ENCODE results near the gene BGLAP.
A peak's percentile ranks its signal among the peaks of the same experiment; 100 is the strongest.
"Not testable (repeated sequence)": the region's sequence is repeated elsewhere in the genome, so short reads cannot be mapped to it uniquely, and the experiment has no call there.

Gene BGLAP

DNA sequence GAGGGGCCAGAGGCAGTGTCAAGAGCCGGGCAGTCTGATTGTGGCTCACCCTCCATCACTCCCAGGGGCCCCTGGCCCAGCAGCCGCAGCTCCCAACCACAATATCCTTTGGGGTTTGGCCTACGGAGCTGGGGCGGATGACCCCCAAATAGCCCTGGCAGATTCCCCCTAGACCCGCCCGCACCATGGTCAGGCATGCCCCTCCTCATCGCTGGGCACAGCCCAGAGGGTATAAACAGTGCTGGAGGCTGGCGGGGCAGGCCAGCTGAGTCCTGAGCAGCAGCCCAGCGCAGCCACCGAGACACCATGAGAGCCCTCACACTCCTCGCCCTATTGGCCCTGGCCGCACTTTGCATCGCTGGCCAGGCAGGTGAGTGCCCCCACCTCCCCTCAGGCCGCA, at the start of gene BGLAP:
Gene BGLAP (plus strand): TSS at position 259 of the 400 bp plus-strand sequence. CDS start 48 bp downstream, at position 307.
- no peak for DNase-seq (ENCODE audit: low spot score)

DNA sequence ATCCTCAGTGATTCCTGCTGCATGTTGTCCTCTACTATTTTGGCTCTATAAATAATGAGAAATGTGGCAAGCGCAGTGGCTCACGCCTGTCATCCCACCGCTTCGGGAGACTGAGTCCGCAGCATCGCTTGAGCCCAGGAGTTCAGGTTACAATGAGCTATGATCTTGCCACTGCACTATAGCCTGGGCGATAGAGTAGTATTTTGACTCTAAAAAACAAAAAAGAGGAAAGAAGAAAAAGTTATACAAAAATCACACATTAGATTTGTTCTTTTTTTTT, 48.8 kb upstream of the BGLAP start:
- no peak for DNase-seq (ENCODE audit: low spot score)

DNA sequence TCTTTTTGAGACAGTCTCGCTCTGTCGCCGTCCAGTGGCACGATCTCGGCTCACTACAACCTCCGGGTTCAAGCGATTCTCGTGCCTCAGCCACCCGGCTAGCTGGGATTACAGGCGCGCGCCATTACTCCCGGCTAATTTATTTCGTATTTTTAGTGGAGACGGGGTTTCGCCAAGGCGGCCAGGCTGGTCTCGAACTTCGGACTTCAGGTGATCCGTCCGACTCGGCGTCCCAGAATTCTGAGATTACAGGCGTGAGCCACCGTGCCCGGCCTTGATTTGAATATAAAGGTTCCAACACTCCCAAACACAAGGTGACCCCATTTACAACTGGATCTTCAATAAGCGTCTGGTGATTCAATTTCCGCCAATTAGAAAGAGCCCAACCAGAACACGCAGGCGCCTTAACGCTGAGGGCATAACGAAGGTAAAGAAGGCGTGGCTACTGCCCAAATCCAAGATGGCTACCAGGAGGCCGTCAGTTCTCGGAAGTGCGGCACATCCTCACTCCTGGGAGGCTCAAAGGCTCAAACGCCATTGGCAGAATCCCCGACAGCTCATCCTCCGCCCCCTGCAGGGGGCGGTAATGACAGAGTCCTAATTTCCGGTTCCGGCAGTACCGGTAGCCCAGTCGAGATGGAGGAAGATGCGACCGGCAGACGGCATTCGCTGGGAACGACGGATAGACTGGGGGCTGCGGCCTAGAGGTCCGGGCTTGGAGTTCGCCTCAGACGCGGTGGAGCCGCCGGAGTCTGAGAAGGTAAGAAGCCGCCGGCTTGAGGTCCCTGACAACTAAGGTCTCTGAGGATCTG, 48.3 kb upstream of the BGLAP start, which contains the start of gene SLC25A44:
Gene SLC25A44 (plus strand): TSS at position 617 of the 812 bp plus-strand sequence. CDS start 5,744 bp downstream, outside the sequence.
- peak; percentile 97 for DNase-seq (ENCODE audit: low spot score)

DNA sequence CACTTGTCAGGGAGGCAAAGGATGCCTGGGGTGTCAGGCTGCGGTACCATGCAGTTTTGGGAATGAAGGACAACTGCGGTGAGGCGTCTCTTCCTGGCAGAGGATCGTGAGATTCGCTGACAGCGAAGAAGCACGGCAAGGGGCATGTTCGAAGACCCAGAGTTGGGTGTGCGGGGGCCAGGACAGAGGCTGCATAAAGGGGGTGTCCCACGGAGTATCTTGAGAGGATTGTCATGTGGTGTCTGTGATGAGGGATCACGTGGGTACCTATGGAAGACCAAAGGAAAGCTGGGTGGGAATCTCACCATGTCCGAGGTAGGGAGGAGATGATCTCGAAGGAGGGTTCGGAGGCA, 47.7 kb upstream of the BGLAP start:
- no peak for DNase-seq (ENCODE audit: low spot score)

DNA sequence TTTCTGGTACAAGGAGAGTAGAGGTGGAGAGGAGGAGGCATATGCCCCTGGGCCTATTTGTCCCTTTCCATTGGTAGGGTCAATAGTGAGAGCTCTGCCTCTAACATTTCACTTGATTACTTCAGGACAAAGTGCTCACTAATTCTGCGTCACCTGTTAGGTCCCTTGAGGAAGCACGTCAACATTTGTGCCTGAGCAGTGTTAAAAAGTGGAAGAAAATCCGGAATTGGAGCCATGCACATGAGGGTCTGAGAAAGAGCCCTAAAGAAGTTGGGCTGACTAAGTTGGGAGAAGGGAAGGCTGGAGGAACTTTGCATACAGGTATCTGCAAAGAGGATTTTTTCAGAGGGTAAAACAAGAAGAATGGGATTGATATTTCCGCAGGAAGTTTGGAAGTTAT, 46.1 kb upstream of the BGLAP start:
- no peak for DNase-seq (ENCODE audit: low spot score)

DNA sequence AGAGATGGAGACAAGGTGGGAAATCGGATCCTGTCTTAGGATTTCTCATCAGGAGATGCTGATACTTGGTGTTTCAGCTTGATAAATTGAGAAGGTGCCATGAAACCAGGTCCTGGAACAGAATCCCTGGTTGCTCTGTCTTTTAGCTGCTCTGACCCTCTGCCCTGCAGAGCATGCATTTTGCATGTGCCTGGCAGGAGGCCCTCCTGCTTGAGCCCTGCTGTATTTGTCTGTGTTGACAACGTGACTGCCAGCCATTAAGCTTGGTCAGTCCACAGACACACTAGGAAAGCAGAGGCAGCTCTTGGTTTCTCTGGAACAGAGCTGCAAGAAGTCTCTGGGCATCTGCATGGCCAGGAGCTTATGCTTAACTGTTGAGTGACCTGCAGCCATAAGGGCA, 45.5 kb upstream of the BGLAP start:
- DNase-seq (ENCODE audit: low spot score) = no peak

DNA sequence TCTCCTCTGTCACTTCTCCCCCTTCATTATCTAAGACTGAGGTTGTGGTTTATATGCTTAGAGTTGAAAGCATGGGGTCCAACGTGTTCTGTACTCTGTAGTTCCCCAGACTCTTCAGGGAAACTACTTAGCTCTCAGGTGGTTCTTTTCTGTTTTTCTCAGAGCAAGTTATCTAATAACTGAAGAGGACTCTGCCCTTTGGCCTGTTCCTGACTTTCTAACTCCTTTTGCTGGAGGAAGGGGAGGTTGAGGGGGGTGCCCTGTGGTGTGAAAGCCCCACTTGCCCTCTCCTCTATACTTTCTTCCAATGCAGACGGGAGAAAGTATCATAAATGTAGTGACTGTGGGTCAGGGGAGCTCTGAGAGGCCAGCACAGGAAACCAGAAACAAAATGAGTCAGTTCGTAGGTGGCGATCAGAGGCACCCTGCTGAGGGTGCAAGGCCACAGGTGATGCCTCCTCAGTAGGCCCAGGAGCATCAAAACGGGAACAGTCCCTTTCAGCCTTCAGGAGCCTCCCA, 43.1 kb upstream of the BGLAP start:
- DNase-seq (ENCODE audit: low spot score) = no peak

DNA sequence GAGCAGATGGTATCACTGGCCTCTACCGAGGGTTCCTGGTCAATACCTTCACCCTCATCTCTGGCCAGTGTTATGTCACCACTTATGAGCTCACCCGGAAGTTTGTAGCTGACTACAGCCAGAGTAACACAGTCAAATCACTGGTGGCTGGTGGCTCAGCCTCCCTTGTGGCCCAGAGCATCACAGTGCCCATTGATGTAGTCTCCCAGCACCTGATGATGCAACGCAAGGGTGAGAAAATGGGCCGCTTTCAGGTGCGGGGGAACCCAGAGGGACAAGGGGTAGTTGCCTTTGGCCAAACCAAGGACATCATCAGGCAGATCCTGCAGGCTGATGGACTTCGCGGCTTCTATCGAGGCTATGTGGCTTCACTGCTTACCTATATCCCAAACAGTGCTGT, 41.9 kb upstream of the BGLAP start:
- no peak for DNase-seq (ENCODE audit: low spot score)

DNA sequence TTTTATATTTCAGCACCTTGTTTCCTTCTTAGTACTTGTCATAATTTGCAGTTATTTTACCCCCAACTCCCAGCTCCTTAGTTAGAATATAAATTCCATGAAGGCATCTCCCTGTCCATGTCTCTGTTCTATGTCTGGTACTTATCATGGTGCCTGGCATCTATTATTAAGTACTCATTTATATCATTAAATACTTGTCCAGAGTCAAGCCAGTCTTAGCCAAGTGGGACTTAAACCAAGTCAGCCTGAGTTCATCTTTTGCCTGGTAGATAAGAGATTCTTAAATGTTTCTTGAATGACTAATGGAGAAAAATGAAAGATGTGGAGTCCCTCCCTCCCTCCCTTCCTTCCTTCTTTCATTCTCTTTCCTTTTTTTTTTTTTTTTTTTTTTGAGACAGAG, 38.7 kb upstream of the BGLAP start:
- DNase-seq (ENCODE audit: low spot score) = no peak

DNA sequence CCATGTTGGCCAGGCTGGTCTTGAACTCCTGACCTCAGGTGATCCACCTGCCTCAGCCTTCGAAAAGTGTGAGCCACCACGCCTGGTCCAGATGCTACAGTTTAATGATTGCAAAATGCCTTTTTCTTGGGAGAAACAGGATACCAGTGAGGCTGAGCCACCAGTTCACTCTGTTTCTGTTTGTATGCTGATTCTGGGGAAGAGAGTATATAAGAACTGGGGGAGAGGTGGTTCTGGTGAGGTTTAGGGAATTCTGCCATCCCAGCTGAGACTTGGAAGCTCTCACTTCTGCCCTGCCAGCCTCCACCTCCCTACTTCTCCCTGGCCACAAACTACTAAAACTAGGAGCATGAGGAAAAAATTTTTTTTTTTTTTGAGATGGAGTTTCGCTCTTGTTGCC, 37.3 kb upstream of the BGLAP start:
- DNase-seq (ENCODE audit: low spot score) = no peak

DNA sequence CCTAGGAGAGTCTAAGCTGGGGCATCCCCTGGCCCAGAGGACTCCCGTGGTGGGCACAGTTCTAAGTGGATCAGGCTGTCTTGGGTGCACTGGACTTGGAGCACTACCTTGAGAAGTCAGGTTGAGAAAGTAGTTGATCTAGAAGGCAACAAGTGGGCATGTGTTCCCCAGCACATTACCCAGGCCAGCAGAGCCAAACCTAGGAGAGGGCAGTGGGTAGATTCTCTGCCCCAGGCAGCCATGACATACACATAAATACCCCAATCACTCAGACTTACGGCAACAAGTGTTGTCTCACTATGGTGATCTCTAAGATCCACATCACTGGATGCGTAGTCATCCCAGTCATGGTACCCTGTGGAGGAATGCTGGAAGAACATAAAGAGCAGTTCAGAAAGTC, 30.7 kb upstream of the BGLAP start:
- no peak for DNase-seq (ENCODE audit: low spot score)

DNA sequence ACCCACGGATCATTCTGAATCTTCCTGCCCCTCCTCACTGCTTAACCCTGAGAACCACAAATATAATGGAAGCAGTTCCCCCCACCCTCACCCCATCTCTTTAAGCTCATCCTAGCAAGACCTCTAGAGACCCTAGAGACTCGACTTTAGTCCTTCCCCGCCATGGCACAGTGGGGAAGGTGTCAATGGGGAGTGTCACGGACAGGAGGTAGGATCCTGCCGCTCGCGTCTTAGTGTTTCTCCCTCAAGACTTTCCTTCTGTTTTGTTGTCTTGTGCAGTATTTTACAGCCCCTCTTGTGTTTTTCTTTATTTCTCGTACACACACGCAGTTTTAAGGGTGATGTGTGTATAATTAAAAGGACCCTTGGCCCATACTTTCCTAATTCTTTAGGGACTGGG, 29.9 kb upstream of the BGLAP start:
- no peak for DNase-seq (ENCODE audit: low spot score)

DNA sequence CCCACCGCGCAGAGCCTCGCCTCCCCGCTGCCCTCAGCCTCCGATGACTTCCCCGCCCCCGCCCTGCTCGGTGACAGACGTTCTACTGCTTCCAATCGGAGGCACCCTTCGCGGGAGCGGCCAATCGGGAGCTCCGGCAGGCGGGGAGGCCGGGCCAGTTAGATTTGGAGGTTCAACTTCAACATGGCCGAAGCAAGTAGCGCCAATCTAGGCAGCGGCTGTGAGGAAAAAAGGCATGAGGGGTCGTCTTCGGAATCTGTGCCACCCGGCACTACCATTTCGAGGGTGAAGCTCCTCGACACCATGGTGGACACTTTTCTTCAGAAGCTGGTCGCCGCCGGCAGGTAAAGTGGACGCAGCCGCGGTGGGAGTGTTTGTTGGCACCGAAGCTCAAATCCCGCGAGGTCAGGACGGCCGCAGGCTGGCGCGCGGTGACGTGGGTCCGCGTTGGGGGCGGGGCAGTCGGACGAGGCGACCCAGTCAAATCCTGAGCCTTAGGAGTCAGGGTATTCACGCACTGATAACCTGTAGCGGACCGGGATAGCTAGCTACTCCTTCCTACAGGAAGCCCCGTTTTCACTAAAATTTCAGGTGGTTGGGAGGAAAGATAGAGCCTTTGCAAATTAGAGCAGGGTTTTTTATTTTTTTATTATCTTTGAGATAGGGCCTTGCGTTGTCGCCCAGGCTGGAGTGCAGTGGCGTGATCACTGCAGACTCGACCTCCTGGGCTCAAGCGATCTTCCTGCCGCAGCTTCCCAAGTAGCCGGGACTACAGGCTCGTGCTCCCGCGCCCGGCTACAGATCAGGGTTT, 28.9 kb upstream of the BGLAP start, which contains the start of gene PMF1:
Gene PMF1 (plus strand): TSS at position 175 of the 811 bp plus-strand sequence. CDS start 9 bp downstream, at position 184.
- peak; percentile 96 for DNase-seq (ENCODE audit: low spot score)

DNA sequence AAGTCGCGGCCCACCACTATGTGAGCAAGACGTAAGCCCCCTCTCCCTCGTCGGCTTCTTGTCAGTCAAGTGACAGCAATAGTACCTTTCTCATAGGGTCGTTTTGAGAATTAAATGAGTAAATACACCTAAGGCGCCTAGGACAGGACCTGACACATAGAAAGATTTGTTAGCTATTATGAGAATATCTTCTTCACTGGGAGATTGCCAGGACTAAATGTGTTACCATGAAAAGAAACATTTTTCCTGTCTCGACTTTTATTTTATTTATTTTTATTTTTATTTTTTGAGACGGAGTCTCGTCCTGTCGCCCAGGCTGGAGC, 28.4 kb upstream of the BGLAP start:
- DNase-seq (ENCODE audit: low spot score) = no peak

DNA sequence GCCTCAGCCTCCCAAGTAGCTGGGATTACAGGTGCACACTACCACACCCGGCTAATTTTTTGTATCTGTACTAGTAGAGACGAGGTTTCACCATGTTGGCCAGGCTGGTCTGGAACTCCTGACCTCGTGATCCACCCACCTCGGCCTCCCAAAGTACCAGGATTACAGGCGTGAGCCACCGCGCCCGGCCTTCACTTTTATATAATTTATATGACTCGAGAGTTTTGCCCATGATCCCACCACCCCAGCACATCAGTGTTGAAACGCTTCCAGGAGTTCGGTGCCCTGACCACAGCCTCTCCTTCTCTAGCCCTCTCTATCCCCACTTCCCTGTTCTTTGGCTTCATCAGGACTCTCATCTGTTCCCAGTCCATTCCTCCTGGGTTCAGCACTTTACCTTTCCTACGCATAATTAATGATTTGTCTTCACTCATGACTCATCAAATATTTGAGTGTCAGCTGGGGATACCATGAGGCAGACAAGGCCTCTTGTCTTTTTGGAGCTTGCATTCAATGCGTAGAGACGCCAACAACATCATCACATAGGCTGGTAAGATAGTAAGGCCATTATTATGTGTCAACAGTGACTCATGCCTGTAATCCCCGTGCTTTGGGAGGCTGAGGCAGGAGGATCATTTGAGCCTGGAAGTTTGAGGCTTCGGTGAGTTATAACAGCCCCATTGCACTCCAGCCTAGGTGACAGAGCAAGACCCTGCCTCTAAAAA, 27.8 kb upstream of the BGLAP start:
- peak; percentile 21 for DNase-seq (ENCODE audit: low spot score)

DNA sequence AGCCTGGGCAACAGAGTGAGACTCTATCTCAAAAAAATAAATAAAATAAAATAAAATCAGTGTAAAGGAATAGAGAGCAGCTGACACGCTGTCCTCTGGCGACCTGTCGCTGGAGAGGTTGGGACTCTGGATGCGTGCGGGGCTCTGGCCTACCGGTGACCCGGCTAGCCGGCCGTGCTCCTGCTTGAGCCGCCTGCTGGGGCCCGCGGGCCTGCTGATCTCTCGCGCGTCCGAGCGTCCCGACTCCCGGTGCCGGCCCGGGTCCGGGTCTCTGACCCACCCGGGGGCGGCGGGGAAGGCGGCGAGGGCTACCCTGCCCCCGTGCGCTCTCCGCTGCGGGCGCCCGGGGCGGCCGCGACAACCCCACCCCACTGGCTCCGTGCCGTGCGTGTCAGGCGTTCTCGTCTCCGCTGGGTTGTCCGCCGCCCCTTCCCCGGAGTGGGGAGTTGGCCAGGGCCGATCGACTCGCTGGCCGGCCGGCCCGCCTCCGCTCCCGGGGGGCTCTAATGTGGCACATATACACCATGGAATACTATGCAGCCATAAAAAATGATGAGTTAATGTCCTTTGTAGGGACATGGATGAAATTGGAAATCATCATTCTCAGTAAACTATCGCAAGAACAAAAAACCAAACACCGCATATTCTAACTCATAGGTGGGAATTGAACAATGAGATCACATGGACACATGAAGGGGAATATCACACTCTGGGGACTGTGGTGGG, 25.5 kb upstream of the BGLAP start:
- not testable (repeated sequence) for DNase-seq (ENCODE audit: low spot score)

DNA sequence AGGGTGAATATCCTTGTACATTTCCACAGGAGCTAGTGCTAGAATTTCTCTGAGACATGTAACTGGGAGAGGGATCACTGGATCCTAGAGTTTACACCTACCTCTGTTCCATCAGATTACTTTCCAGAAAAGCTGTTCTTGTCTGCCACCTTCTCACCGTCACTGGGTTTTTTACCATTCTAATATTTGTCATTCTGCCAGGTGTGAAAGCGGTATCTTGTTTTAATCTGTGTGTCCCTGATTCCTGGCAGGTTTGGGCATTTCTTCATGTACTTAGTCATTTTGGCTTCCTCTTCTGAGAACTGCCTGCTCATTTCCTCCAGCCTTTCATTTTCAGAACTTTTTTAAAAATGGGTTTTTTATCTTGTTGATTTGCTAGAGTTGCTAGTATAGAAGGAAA, 24.1 kb upstream of the BGLAP start:
- peak; percentile 75 for DNase-seq (ENCODE audit: low spot score)

DNA sequence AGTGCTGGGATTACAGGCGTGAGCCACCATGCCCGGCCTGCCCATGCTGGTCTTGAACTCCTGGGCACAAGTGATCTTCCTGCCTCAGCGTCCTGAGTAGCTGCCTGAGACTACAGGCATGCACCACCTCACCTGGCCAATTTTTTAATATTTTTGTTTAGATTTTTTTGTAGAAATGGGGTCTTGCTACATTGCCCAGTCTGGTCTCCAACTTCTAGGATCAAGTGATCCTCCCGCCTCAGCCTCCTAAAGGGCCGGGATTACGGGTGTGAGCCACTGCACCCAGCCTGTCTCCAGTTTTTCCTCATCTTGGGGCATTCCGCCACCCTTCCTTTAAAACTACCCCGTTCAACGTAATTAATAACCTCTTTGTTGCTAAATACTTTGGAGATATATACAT, 21.8 kb upstream of the BGLAP start:
- no peak for DNase-seq (ENCODE audit: low spot score)

DNA sequence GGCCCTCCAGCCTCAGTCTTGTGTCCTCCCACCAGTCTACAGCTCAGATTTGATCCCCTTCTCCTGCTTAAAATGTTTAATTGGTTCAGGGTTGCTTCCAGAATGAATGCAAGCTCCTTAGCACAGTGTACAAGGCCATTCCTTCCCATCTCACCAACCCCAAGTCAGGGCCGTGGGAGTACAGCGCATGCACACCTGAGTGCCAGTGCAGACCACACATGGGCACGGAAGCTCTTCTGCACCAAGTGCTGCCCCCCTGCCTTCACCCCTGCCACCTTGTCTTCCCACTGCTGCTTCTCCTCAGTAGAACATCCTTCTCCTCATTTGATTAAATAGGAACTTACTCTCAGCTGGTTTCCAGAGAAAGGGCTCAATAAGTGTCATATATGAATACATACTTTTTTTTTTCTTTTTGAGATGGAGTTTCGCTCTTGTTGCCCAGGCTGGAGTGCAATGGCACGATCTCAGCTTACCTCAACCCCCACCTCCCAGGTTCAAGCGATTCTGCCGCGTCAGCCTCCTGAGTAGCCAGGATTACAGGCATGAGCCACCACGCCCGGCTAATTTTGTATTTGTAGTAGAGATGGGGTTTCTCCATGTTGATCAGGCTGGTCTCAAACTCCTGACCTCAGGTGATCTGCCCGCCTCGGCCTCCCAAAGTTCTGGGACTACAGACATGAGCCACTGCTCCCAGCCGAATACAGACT, 19.8 kb upstream of the BGLAP start:
- DNase-seq (ENCODE audit: low spot score) = no peak

DNA sequence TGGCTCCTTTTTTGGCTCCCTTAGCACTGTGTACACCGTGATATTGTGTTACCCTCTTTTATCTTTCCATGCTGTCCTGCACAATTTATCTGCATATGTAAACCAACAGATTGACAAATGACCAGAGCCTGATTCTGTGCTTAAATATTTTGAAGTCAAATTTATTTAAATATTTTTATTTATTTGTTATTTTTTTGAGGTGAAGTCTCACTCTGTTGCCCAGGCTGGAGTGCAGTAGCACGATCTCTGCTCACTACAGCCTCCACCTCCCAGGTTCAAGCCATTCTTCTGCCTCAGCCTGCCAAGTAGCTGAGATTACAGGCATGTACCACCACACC, 16.3 kb upstream of the BGLAP start:
- no peak for DNase-seq (ENCODE audit: low spot score)

DNA sequence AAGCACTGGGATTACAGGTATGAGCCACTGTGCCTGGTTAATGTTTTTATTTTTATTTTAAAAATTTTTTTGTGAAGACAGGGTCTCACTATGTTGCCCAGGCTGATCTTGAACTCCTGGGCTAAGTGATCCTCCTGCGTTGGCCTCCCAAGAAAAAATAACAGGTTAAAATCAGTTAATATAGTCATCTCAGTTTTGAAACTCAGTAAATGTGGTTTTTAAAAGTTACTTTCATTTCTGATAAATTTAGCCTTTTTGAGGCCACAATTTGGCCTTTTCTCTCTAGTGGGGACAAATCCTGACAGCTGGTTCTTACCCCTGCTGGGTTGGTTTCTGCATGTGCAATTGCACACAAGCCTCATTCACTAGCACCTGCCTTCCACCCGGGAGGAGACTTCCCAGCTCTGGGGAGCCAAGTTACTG, 15.9 kb upstream of the BGLAP start:
- DNase-seq (ENCODE audit: low spot score) = no peak
